ENCODE measurements around the gene AGAP1. TPM values are rescaled to one million over a fixed set of nuclear protein-coding genes. Genes with fewer than 3 reads are reported as not detected.

The AGAP1 gene
- total RNA-seq, 1 experiment from 2014 or later = 25.8 TPM

DNA sequence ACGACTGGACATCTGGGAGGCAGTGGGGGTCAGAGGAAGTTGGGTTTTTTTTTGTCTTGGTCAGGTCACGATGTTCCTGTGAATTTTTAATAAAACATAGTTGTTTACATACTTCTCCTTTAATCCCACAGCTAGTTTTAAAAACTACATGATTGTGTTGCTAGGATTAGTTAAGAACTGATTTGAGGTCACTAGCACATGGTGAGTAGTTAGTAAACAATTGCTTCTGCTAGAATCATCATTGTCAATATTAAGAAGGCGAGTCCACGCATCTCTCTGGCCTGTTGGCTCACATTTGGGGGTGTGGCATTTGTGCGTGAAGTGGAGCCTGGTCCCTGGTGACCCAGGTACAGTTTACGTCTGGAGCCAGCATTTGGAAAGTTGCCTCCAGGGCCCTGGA is 59.4 kb downstream of the AGAP1 start:
- no peak overlapping the region for H3K56ac ChIP-seq (ENCODE audit: insufficient read length, low read depth, low read length)
- Mint-ChIP-seq H3K36me3 (ENCODE audit: insufficient read depth in 1 of 3, low read depth in 3 of 3) (no peaks in the 10 kb centered on the region; a peak in 2 of 7 replicates), H3K9me3 (no peaks in the 10 kb centered on the region), H3K4me3 (no peak overlapping the region), H3K27me3 (ENCODE audit: low read depth) (no peaks in the 10 kb centered on the region; the same call in 1 of the 2 replicates), H3K4me1 (peaks cover 29 to 41% of the 10 kb centered on the region in 2 experiments), H3K27ac (peak overlapping the region in 1 of 3 experiments; percentile 86; a peak in 1 of 7 replicates)
- H3K18ac ChIP-seq (ENCODE audit: insufficient read length, low read depth, low read length) = no peak overlapping the region
- no peaks in the 10 kb centered on the region for H3K27me3 ChIP-seq (ENCODE audit: insufficient read depth, low read length)
- no peak overlapping the region for H2AK5ac ChIP-seq (ENCODE audit: insufficient read length, low read length)
- no peak overlapping the region for H2BK15ac ChIP-seq (ENCODE audit: low read depth, low read length)
- H3K4me2 ChIP-seq (ENCODE audit: insufficient read depth, insufficient read length, low read length) = no peak overlapping the region
- peaks cover 22% of the 10 kb centered on the region; the same call in 1 of the 2 replicates for H3K79me2 ChIP-seq (ENCODE audit: insufficient read depth, low read length)
- H3T11ph ChIP-seq (ENCODE audit: low read length) = no peak overlapping the region
- H4K91ac ChIP-seq (ENCODE audit: insufficient read length, low read depth, low read length) = no peak overlapping the region
- no peak for DNase-seq
- H4K20me1 ChIP-seq (ENCODE audit: control insufficient read depth, insufficient read depth, insufficient read length) = peaks cover 2% of the 10 kb centered on the region
- H2BK120ac ChIP-seq (ENCODE audit: low read depth, low read length, poor library complexity, severe bottlenecking) = no peak overlapping the region
- no peaks in the 10 kb centered on the region; the same call in 1 of the 2 replicates for H3K4me1 ChIP-seq (ENCODE audit: insufficient read depth, low read length)
- no peak overlapping the region for H2BK12ac ChIP-seq (ENCODE audit: insufficient read length, low read depth, low read length)
- no peaks in the 10 kb centered on the region for H3K9me3 ChIP-seq (ENCODE audit: control insufficient read depth, low read depth, low read length)
- no peaks in the 10 kb centered on the region for H3K23me2 ChIP-seq (ENCODE audit: insufficient read length, low read depth, low read length, poor library complexity, severe bottlenecking)
- peaks cover 11% of the 10 kb centered on the region for H3K79me1 ChIP-seq (ENCODE audit: insufficient read depth, low read depth, low read length, poor library complexity, severe bottlenecking)
- H3K27ac ChIP-seq (ENCODE audit: insufficient read length, low read depth, low read length) = no peak overlapping the region
- TF ChIP-seq, protein P1, sequence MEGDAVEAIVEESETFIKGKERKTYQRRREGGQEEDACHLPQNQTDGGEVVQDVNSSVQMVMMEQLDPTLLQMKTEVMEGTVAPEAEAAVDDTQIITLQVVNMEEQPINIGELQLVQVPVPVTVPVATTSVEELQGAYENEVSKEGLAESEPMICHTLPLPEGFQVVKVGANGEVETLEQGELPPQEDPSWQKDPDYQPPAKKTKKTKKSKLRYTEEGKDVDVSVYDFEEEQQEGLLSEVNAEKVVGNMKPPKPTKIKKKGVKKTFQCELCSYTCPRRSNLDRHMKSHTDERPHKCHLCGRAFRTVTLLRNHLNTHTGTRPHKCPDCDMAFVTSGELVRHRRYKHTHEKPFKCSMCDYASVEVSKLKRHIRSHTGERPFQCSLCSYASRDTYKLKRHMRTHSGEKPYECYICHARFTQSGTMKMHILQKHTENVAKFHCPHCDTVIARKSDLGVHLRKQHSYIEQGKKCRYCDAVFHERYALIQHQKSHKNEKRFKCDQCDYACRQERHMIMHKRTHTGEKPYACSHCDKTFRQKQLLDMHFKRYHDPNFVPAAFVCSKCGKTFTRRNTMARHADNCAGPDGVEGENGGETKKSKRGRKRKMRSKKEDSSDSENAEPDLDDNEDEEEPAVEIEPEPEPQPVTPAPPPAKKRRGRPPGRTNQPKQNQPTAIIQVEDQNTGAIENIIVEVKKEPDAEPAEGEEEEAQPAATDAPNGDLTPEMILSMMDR (conservative IDR thresholded peaks at IDR 0.05) = no peak
- no peak overlapping the region for H3K23ac ChIP-seq (ENCODE audit: insufficient read length, low read depth, low read length)
- no peak overlapping the region for H4K5ac ChIP-seq (ENCODE audit: insufficient read length, low read depth, low read length)
- no CpG with 5 or more reads among the region's 6 CpGs for WGBS (ENCODE audit: extremely low coverage, insufficient read length, low lambda C conversion rate)
- no peak overlapping the region for H2AFZ ChIP-seq (ENCODE audit: low read length)
- H3K9ac ChIP-seq (ENCODE audit: extremely low read depth, insufficient read length, low read length) = no peak overlapping the region
- H3K4ac ChIP-seq (ENCODE audit: low read depth, low read length) = no peak overlapping the region
- H2BK20ac ChIP-seq (ENCODE audit: low read depth, low read length, poor library complexity, severe bottlenecking) = no peak overlapping the region
- no peak overlapping the region for H2BK5ac ChIP-seq (ENCODE audit: insufficient read length, low read length)
- no peak overlapping the region for H3K14ac ChIP-seq (ENCODE audit: insufficient read depth, low read length)
- H4K8ac ChIP-seq (replicated peaks; ENCODE audit: insufficient read length, low read depth, low read length) = no peak overlapping the region

All from H9 (cell line).